Vagina (tissue), 2 donors: Measurements from ENCODE around the gene CFAP90. TPM values are rescaled to one million over a fixed set of nuclear protein-coding genes. Genes with fewer than 3 reads are reported as not detected.

Source experiments
- DNase-seq, 2 donors: peaks; one replicate each; pipeline ENCODE4 v3.0.0-alpha.2; 2017; ENCODE audit errors: extremely low spot score in 2 of 2
- H3K27ac ChIP-seq: fragments of 200-600 bp; sonication (generic); one replicate; pipeline ENCODE4 v1.5.1; 2019
- H3K27me3 ChIP-seq: fragments of 200-600 bp; sonication (generic); one replicate; pipeline ENCODE4 v1.5.1; 2019
- H3K36me3 ChIP-seq, 2 donors: fragments of 200-600 bp; sonication (generic); one replicate each; pipeline ENCODE4 v1.5.1; 2017 to 2019
- H3K4me1 ChIP-seq: fragments of 200-600 bp; sonication (generic); one replicate; pipeline ENCODE4 v1.5.1; 2019
- H3K4me3 ChIP-seq, 2 donors: fragments of 200-600 bp; sonication (generic); 1 replicate in 1 of 2; 2 replicates in 1 of 2; pipeline ENCODE4 v1.5.1; 2016 to 2019
- H3K9me3 ChIP-seq: fragments of 200-600 bp; sonication (generic); one replicate; pipeline ENCODE4 v1.5.1; 2019
- POLR2A ChIP-seq, 2 donors: fragments of 450-650 bp; IDR thresholded peaks; one replicate each; pipeline ENCODE4 v1.6.1; 2017; ENCODE audit warnings: antibody characterized with exemption in 2 of 2, mild to moderate bottlenecking in 2 of 2, moderate library complexity in 2 of 2
- POLR2AphosphoS5 ChIP-seq, 2 donors: sonication (generic); formaldehyde crosslinking; IDR thresholded peaks; one replicate each; pipeline ENCODE4 v1.9.0; 2017; ENCODE audit warnings: antibody characterized with exemption in 2 of 2, mild to moderate bottlenecking in 2 of 2, low read depth in 1 of 2; ENCODE audit not compliant: insufficient read depth in 1 of 2
- intact Hi-C: fragments of 100-400 bp; cut with DNase I; formaldehyde crosslinking; loops from one replicate; pipeline ENCODE4 v1.15.1; 2023
- total RNA-seq: library from RNA; depleted of rRNA; stranded (reverse); fragments of >200 nt; gene quantifications from one replicate; pipeline ENCODE4 v1.2.3, GENCODE V29; 2016
- TF ChIP-seq, protein P1 (sequence below), 3 experiments: fragments of 450-650 bp in 2 of 3; fragments of 200-600 bp in 1 of 3; sonication (generic) in 1 of 3; IDR thresholded peaks; one replicate each; pipeline ENCODE4 v1.5.1; 2017 to 2019; ENCODE audit warnings: antibody characterized with exemption in 3 of 3, mild to moderate bottlenecking in 2 of 3, moderate library complexity in 2 of 3

The CFAP90 gene
- total RNA-seq, 1 donor from 2014 or later: 2.5 TPM

DNA sequence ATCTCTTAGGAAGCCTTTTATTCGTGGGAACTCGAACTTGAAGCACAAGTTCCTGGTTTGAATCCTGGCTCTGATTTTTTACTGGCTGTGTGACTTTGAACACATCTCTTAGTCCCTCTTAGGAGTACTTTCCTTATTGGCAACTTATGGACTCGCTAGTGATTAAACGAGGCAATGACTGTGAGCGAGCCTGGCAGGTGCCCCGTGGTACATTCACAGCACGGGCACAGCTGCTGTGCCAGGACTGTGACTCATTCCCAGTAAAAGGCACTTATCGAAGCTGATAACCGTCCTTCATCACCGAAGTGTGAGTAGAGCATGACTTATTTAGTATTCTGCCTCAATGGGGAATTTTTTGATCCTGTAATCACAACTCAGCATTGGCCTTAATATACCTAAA is 22.7 kb downstream of the CFAP90 start:
- intact Hi-C loops: no loop called here

DNA sequence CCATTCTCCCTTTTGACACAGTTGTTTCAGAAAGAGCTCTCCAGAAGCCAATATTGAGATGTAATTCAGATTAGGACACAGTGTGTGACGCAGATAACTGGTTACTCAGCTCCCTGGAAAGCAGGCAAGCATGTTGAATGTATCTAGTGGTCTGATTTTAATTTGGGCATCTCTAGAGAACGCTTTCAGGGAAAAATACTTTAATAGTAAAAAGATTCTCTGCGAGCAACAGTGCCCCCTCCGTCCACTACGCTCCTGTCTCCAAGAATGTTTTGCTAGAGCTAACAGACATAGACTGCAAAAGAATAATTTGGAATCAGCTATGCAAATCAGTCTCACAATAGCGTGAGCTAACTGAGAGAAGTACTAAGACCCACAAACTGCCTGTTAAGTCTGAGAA is 23.3 kb downstream of the CFAP90 start:
- Histone ChIP-seq H3K4me3 (no peak overlapping the region), H3K27ac (peak overlapping the region; percentile 44), H3K36me3 (no peaks in the 10 kb centered on the region), H3K9me3 (no peaks in the 10 kb centered on the region), H3K4me1 (no peaks in the 10 kb centered on the region), H3K27me3 (no peaks in the 10 kb centered on the region)
- intact Hi-C loops: no loop called here
- TF ChIP-seq POLR2A (IDR thresholded peaks at IDR 0.05) (no peak), POLR2AphosphoS5 (IDR thresholded peaks at IDR 0.05; ENCODE audit: insufficient read depth in 1 of 2, low read depth in 1 of 2) (peak in 1 of 2 donors; percentile 26)
- TF ChIP-seq, protein P1, sequence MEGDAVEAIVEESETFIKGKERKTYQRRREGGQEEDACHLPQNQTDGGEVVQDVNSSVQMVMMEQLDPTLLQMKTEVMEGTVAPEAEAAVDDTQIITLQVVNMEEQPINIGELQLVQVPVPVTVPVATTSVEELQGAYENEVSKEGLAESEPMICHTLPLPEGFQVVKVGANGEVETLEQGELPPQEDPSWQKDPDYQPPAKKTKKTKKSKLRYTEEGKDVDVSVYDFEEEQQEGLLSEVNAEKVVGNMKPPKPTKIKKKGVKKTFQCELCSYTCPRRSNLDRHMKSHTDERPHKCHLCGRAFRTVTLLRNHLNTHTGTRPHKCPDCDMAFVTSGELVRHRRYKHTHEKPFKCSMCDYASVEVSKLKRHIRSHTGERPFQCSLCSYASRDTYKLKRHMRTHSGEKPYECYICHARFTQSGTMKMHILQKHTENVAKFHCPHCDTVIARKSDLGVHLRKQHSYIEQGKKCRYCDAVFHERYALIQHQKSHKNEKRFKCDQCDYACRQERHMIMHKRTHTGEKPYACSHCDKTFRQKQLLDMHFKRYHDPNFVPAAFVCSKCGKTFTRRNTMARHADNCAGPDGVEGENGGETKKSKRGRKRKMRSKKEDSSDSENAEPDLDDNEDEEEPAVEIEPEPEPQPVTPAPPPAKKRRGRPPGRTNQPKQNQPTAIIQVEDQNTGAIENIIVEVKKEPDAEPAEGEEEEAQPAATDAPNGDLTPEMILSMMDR (IDR thresholded peaks at IDR 0.05): no peak
- DNase-seq: no peak

More for the DNA sequence above, 22.7 kb downstream of the CFAP90 start:
- TF ChIP-seq POLR2AphosphoS5 (IDR thresholded peaks at IDR 0.05; ENCODE audit: insufficient read depth in 1 of 2, low read depth in 1 of 2) (no peak), POLR2A (IDR thresholded peaks at IDR 0.05) (no peak)
- TF ChIP-seq, protein P1 (IDR thresholded peaks at IDR 0.05): no peak
- no peak overlapping the region for H3K4me3 ChIP-seq
- H3K4me1 ChIP-seq: no peaks in the 10 kb centered on the region
- H3K9me3 ChIP-seq: no peaks in the 10 kb centered on the region
- no peak overlapping the region for H3K27ac ChIP-seq
- DNase-seq: no peak
- no peaks in the 10 kb centered on the region for H3K36me3 ChIP-seq
- H3K27me3 ChIP-seq: no peaks in the 10 kb centered on the region

GRCh38 chr5:7825630-7826029 is 25.3 kb downstream of the CFAP90 start:
- TF ChIP-seq POLR2A (IDR thresholded peaks at IDR 0.05) (no peak), POLR2AphosphoS5 (IDR thresholded peaks at IDR 0.05; ENCODE audit: insufficient read depth in 1 of 2, low read depth in 1 of 2) (no peak)
- TF ChIP-seq, protein P1 (IDR thresholded peaks at IDR 0.05): no peak
- no peak overlapping the region for H3K4me3 ChIP-seq
- no peaks in the 10 kb centered on the region for H3K4me1 ChIP-seq
- no peaks in the 10 kb centered on the region for H3K36me3 ChIP-seq
- H3K27me3 ChIP-seq: no peaks in the 10 kb centered on the region
- intact Hi-C loops: no loop called here
- no peak for DNase-seq
- no peak overlapping the region for H3K27ac ChIP-seq
- H3K9me3 ChIP-seq: no peaks in the 10 kb centered on the region

DNA sequence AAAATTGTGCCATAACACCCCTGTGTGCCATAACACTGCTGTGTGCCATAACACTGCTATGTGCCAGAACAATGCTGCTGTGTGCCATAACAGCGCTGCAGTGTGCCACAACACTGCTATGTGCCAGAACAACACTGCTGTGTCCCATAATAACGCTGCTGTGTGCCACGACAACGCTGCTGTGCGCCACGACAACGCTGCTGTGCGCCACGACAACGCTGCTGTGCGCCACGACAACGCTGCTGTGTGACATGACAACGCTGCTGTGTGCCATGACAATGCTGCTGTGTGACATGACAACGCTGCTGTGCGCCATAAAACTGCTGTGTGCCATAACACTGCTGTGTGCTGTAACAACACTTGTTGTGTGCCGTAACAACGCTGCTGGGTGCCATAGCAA is 25.9 kb downstream of the CFAP90 start:
- H3K9me3 ChIP-seq: no peaks in the 10 kb centered on the region

GRCh38 chr5:7823594-7823993 is 27.3 kb downstream of the CFAP90 start:
- no peak for DNase-seq
- H3K4me3 ChIP-seq: no peak overlapping the region
- intact Hi-C loops: no loop called here
- H3K36me3 ChIP-seq: no peaks in the 10 kb centered on the region
- no peaks in the 10 kb centered on the region for H3K4me1 ChIP-seq
- no peaks in the 10 kb centered on the region for H3K27me3 ChIP-seq
- no peak overlapping the region for H3K27ac ChIP-seq
- no peak for TF ChIP-seq POLR2AphosphoS5 (IDR thresholded peaks at IDR 0.05; ENCODE audit: insufficient read depth in 1 of 2, low read depth in 1 of 2)
- H3K9me3 ChIP-seq: no peaks in the 10 kb centered on the region

More for the DNA sequence above, 25.9 kb downstream of the CFAP90 start:
- intact Hi-C loops: no loop called here
- TF ChIP-seq POLR2AphosphoS5 (IDR thresholded peaks at IDR 0.05; ENCODE audit: insufficient read depth in 1 of 2, low read depth in 1 of 2) (no peak), POLR2A (IDR thresholded peaks at IDR 0.05) (no peak)
- TF ChIP-seq, protein P1 (IDR thresholded peaks at IDR 0.05): no peak
- H3K27ac ChIP-seq: no peak overlapping the region
- no peak overlapping the region for H3K4me3 ChIP-seq
- H3K27me3 ChIP-seq: no peaks in the 10 kb centered on the region
- H3K36me3 ChIP-seq: no peaks in the 10 kb centered on the region
- no peak for DNase-seq
- no peaks in the 10 kb centered on the region for H3K4me1 ChIP-seq
